Measurements from ENCODE around the gene ADGRL3.

ADGRL3 gene

GRCh38 chr4:62080431-62080830 is 880.3 kb downstream of the ADGRL3 start:
- no peak overlapping the region for H3K9ac ChIP-seq (ENCODE audit: low read depth, low read length)
- H3K36me3 ChIP-seq (ENCODE audit: insufficient read depth, low read length), result no peaks in the 10 kb centered on the region
- no peaks in the 10 kb centered on the region for H3K27me3 ChIP-seq (ENCODE audit: insufficient read depth, low read length, poor library complexity)
- no peaks in the 10 kb centered on the region for H4K20me1 ChIP-seq (ENCODE audit: insufficient read depth, low read length)
- H3K27ac ChIP-seq (ENCODE audit: low read length), result no peak overlapping the region
- DNase-seq, result no peak
- no peak for ATAC-seq (ENCODE audit: insufficient read depth, low read depth)
- no peak for TF ChIP-seq EZH2 (IDR thresholded peaks at IDR 0.05; ENCODE audit: borderline replicate concordance, low read depth, low read length, severe bottlenecking)
- TF ChIP-seq CTCF (IDR thresholded peaks at IDR 0.05; ENCODE audit: borderline replicate concordance, extremely low read depth, low read length, poor library complexity, severe bottlenecking), result no peak
- H3K79me2 ChIP-seq (ENCODE audit: insufficient read depth, low read length), result no peaks in the 10 kb centered on the region
- H3K4me1 ChIP-seq (ENCODE audit: insufficient read depth, low read length), result no peaks in the 10 kb centered on the region
- H2AFZ ChIP-seq (ENCODE audit: low read depth, low read length), result no peak overlapping the region
- no peak overlapping the region for H3K4me2 ChIP-seq (ENCODE audit: insufficient read depth, low read length)
- no peaks in the 10 kb centered on the region for H3K9me3 ChIP-seq (ENCODE audit: insufficient read depth, low read length, severe bottlenecking)
- H3K4me3 ChIP-seq (ENCODE audit: low read depth in 1 of 2, low read length in 2 of 2), result no peak overlapping the region

DNA sequence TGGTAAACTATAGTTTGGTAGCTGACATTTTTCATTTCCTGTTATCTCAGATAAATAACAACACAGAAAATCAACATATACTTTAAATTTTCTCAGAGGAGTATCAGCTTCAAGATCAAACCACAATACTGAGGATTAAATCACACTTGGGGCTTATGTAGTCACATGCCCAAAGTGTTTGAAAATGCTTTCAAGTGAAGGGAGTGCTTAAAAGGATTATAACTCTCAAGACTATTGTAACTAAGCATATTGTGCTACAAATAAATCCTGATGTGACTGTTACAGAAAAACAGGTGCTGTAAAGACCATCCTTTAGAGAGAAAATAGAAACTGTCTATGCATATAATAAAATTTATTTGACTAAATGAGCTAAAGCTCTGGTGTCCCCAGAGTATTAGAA is 887.6 kb downstream of the ADGRL3 start:
- Histone ChIP-seq H3K9ac (ENCODE audit: low read depth, low read length) (no peak overlapping the region), H4K20me1 (ENCODE audit: insufficient read depth, low read length) (no peaks in the 10 kb centered on the region), H3K79me2 (ENCODE audit: insufficient read depth, low read length) (no peaks in the 10 kb centered on the region), H3K27ac (ENCODE audit: low read length) (no peak overlapping the region), H3K4me1 (ENCODE audit: insufficient read depth, low read length) (peaks cover 8% of the 10 kb centered on the region; the same call in 1 of the 2 replicates), H3K9me3 (ENCODE audit: insufficient read depth, low read length, severe bottlenecking) (no peaks in the 10 kb centered on the region), H3K4me3 (ENCODE audit: low read depth in 1 of 2, low read length in 2 of 2) (no peak overlapping the region), H2AFZ (ENCODE audit: low read depth, low read length) (no peak overlapping the region), H3K27me3 (ENCODE audit: insufficient read depth, low read length, poor library complexity) (no peaks in the 10 kb centered on the region), H3K36me3 (ENCODE audit: insufficient read depth, low read length) (no peaks in the 10 kb centered on the region), H3K4me2 (ENCODE audit: insufficient read depth, low read length) (no peak overlapping the region)
- ATAC-seq (ENCODE audit: insufficient read depth, low read depth) (no peak), DNase-seq (no peak)
- TF ChIP-seq EZH2 (IDR thresholded peaks at IDR 0.05; ENCODE audit: borderline replicate concordance, low read depth, low read length, severe bottlenecking) (no peak), CTCF (IDR thresholded peaks at IDR 0.05; ENCODE audit: borderline replicate concordance, extremely low read depth, low read length, poor library complexity, severe bottlenecking) (no peak)

- no peaks in the 10 kb centered on the region for H3K27me3 ChIP-seq (ENCODE audit: insufficient read depth, low read length, poor library complexity)
- no peak overlapping the region for H3K4me2 ChIP-seq (ENCODE audit: insufficient read depth, low read length)
- H3K36me3 ChIP-seq (ENCODE audit: insufficient read depth, low read length), result no peaks in the 10 kb centered on the region
- ATAC-seq (ENCODE audit: insufficient read depth, low read depth) (no peak), DNase-seq (no peak)
- TF ChIP-seq EZH2 (IDR thresholded peaks at IDR 0.05; ENCODE audit: borderline replicate concordance, low read depth, low read length, severe bottlenecking) (no peak), CTCF (IDR thresholded peaks at IDR 0.05; ENCODE audit: borderline replicate concordance, extremely low read depth, low read length, poor library complexity, severe bottlenecking) (no peak)
- no peaks in the 10 kb centered on the region for H4K20me1 ChIP-seq (ENCODE audit: insufficient read depth, low read length)
- no peak overlapping the region for H3K9ac ChIP-seq (ENCODE audit: low read depth, low read length)
- no peaks in the 10 kb centered on the region for H3K4me1 ChIP-seq (ENCODE audit: insufficient read depth, low read length)
- no peak overlapping the region for H2AFZ ChIP-seq (ENCODE audit: low read depth, low read length)
- H3K9me3 ChIP-seq (ENCODE audit: insufficient read depth, low read length, severe bottlenecking), result no peaks in the 10 kb centered on the region
- no peak overlapping the region for H3K27ac ChIP-seq (ENCODE audit: low read length)
- no peak overlapping the region for H3K4me3 ChIP-seq (ENCODE audit: low read depth in 1 of 2, low read length in 2 of 2)
- H3K79me2 ChIP-seq (ENCODE audit: insufficient read depth, low read length), result no peaks in the 10 kb centered on the region
These were observed 893.6 kb downstream of the ADGRL3 start for GRCh38 chr4:62093735-62094134.

DNA sequence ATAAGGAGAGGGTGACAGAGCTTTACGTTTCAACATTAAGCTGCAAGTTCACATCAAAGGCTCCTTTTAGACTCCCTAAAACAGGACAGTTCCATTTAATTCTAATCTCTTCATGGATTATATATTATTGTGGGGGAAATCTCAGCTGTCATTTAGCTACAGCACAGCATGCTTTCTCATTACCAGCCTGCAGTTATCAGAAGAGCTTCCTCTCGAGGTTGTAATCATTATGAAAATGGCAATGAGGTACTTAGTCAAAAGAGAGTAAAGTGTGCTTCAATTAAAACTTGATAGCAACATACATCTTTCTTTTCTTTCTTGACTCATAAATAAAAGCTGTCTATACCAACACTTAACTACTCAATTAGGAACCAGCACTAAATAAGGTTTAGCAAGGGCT is 896.8 kb downstream of the ADGRL3 start:
- no peaks in the 10 kb centered on the region for H3K79me2 ChIP-seq (ENCODE audit: insufficient read depth, low read length)
- no peak overlapping the region for H3K27ac ChIP-seq (ENCODE audit: low read length)
- no peaks in the 10 kb centered on the region for H3K9me3 ChIP-seq (ENCODE audit: insufficient read depth, low read length, severe bottlenecking)
- no peak overlapping the region for H3K4me3 ChIP-seq (ENCODE audit: low read depth in 1 of 2, low read length in 2 of 2)
- DNase-seq, result no peak
- no peak overlapping the region for H3K4me2 ChIP-seq (ENCODE audit: insufficient read depth, low read length)
- H4K20me1 ChIP-seq (ENCODE audit: insufficient read depth, low read length), result no peaks in the 10 kb centered on the region
- H3K9ac ChIP-seq (ENCODE audit: low read depth, low read length), result no peak overlapping the region
- no peak for ATAC-seq (ENCODE audit: insufficient read depth, low read depth)
- H3K36me3 ChIP-seq (ENCODE audit: insufficient read depth, low read length), result no peaks in the 10 kb centered on the region
- H2AFZ ChIP-seq (ENCODE audit: low read depth, low read length), result no peak overlapping the region
- no peaks in the 10 kb centered on the region for H3K4me1 ChIP-seq (ENCODE audit: insufficient read depth, low read length)
- H3K27me3 ChIP-seq (ENCODE audit: insufficient read depth, low read length, poor library complexity), result no peaks in the 10 kb centered on the region
- TF ChIP-seq EZH2 (IDR thresholded peaks at IDR 0.05; ENCODE audit: borderline replicate concordance, low read depth, low read length, severe bottlenecking) (no peak), CTCF (IDR thresholded peaks at IDR 0.05; ENCODE audit: borderline replicate concordance, extremely low read depth, low read length, poor library complexity, severe bottlenecking) (no peak)
